OCI-LY7 (cell line): Measurements from ENCODE around the gene PODXL.

Experiments used
- CTCF ChIP-seq: fragments of 200-600 bp; sonication (generic); conservative IDR thresholded peaks from 2 replicates; pipeline ENCODE4 v1.5.1; 2014; ENCODE audit warnings: mild to moderate bottlenecking, antibody characterized with exemption, low read length, moderate library complexity, mixed read lengths
- EZH2phosphoT487 ChIP-seq: fragments of 200-600 bp; sonication (generic); IDR thresholded peaks from 2 replicates; pipeline ENCODE4 v1.6.1; 2018; ENCODE audit warnings: low read depth, borderline replicate concordance, mild to moderate bottlenecking, mixed run types, antibody characterized with exemption, low read length, moderate library complexity, mixed read lengths

GRCh38 chr7:131522325-131522930 lies 34.0 kb downstream of the PODXL start:
- TF ChIP-seq CTCF (no peak), EZH2phosphoT487 (no peak)
